HG02763 (cell line): ENCODE measurements around the gene TAF1D.

Source experiments
- ATAC-seq: cut with Tn5 transposase; IDR thresholded peaks from one replicate; pipeline ENCODE4 v1.9.1; 2021; ENCODE audit warnings: mild to moderate bottlenecking, moderate library complexity; ENCODE audit not compliant: unreplicated experiment

TAF1D gene

GRCh38 chr11:93727985-93728791 is 13.1 kb downstream of the TAF1D start:
- ATAC-seq, result no peak

DNA sequence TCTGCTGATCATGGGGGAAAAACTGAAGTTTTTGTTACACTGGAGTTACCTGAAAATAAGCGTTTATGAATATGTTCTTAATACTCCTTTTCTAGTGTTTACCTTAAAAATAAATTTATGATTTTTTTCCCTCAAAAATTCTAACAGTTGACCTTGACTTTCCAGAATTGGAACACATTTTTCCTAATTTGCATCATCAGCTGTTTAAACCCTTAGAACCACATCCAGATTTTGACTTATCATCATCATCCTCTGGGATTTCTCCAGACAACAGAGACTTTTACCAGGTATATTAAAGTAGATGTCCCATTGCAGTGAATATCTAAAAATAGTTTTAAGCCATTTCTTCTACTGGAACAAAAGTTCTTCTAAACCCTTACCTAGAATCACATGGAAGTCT is 17.2 kb downstream of the TAF1D start:
- ATAC-seq, result no peak

DNA sequence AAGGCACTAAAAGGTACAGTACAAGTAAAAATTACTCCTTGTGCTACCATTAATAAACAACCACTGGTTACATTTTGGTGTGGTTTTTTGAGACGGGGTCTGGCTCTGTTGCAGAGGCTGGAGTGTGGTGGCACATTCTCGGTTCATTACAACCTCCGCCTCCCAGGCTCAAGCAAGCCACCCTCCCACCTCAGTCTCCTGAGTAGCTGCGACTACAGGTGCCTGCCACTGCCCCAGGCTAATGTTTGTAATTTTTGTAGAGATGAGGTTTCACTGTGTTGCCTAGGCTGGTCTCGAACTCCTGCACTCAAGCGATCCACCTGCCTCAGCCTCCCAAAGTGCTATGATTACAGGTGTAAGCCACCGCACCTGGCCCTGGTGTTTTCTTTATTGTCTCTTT is 20.8 kb downstream of the TAF1D start:
- no peak for ATAC-seq

DNA sequence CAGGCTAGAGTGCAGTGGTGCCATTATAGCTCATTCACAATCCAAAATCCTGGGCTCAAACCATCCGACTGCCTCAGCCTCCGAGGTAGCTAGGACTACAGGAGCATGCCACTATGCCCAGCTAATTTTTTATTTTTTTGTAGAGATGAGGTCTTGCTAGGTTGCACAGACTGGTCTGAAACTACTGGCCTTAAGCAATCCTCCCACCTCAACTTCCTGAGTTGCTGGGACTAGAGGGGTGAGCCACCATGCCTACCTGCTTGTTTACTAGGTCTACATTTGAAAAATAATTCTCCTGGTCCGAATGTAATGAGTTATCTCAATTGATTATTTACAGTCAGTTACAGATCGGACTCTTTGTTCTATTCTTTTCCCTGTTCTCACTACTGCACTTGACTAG is 22.0 kb downstream of the TAF1D start:
- ATAC-seq, result no peak

GRCh38 chr11:93718057-93718563 is 23.2 kb downstream of the TAF1D start:
- peak; percentile 88 for ATAC-seq

GRCh38 chr11:93717501-93717900 is 23.8 kb downstream of the TAF1D start:
- ATAC-seq, result no peak

DNA sequence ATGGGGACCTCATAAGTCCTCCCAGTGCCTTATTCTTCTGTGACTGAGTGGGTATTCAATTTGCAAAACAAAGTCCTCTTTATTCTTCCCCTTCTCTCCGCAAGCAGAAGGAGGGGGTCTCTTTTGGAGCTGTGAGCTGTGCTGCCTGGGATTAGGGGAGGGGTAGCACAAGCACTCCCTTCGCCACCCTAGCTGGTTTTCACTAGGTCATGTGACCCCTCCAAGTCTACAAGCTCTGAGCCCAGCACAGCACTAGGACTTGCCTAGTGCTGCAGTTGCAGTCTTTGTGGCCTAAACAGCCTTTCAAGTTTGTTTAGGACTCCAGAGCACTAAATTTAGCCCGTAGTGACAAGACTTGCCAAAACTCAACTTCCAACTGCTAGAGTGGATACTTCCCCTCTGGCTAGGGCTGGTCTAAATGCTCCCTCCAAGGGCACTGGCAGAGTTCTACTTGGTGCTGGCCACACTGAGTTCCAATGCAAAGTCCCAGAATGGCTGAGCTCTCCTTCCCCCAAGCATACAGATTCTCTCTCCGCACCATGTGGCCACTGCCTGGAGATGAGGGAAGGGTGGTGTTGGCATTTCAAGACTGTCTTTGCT is 25.4 kb downstream of the TAF1D start:
- ATAC-seq, result no peak

GRCh38 chr11:93712678-93713077 is 28.6 kb downstream of the TAF1D start:
- no peak for ATAC-seq

- no peak for ATAC-seq
Observed at GRCh38 chr11:93710239-93710638, 31.1 kb downstream of the TAF1D start.

GRCh38 chr11:93704237-93704636 is 37.1 kb downstream of the TAF1D start:
- no peak for ATAC-seq

GRCh38 chr11:93700830-93701229 is 40.5 kb downstream of the TAF1D start:
- no peak for ATAC-seq

DNA sequence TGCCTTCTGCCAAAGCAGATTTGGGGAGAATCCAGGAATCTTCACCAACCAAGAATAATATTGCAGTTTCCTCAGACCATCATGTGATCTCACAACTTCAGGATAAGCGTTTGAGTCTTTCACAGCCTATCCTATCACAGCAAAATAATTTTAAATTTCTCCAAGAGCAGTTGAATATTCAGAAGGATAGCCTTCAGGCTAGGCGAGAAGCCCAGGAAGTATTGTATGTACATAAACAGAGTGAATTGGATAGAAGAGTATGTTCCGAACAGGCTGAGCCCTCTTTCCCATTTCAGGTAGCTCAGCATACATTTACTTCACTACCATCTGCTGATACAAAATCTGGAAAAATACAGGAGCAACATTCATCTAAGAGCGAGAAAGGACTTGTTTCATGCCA is 43.7 kb downstream of the TAF1D start:
- ATAC-seq, result no peak

DNA sequence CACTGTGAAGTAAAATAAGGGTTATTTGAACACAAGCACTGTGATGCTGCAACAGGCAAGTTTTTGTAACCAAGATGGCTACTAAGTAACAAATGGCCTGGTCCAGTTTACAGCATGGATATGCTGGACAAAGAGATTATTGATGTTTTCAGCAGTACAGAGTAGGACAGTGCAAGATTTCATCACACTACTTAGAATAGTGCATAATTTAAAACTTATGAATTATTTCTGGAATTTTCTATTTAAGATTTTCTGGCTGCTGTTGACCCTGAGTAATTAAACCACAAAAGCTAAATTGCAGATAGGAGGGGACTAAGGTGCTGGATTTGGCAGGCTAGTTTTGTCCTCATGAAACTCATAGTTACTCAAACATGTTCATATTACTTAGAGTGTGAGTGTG is 46.7 kb downstream of the TAF1D start:
- no peak for ATAC-seq

- no peak for ATAC-seq
Observed at GRCh38 chr11:93694109-93694508, 47.2 kb downstream of the TAF1D start.

GRCh38 chr11:93689240-93689639 is 52.1 kb downstream of the TAF1D start:
- ATAC-seq, result peak; percentile 84

DNA sequence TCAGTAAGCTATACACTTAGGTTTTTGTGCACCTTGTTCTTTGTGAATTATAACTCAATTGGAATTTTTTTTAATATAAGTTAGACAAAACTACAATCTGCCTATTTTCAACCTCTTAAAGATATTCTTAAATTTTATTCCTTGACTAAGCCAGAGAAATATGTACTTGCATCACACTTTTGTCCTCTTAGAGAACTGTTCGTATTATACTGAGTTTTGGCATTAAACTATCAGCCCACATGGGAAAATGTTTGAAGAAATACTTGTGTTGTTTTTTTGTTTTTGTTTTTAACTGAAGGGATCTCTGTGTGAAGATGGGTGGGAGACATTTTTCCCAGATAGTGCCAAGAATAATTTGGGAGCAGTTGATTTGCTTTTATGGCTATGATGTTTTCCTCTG is 54.5 kb downstream of the TAF1D start:
- no peak for ATAC-seq

- no peak for ATAC-seq
Observed at GRCh38 chr11:93686226-93686625, 55.1 kb downstream of the TAF1D start.
